ENCODE results near the gene HOXD9.

DNA sequence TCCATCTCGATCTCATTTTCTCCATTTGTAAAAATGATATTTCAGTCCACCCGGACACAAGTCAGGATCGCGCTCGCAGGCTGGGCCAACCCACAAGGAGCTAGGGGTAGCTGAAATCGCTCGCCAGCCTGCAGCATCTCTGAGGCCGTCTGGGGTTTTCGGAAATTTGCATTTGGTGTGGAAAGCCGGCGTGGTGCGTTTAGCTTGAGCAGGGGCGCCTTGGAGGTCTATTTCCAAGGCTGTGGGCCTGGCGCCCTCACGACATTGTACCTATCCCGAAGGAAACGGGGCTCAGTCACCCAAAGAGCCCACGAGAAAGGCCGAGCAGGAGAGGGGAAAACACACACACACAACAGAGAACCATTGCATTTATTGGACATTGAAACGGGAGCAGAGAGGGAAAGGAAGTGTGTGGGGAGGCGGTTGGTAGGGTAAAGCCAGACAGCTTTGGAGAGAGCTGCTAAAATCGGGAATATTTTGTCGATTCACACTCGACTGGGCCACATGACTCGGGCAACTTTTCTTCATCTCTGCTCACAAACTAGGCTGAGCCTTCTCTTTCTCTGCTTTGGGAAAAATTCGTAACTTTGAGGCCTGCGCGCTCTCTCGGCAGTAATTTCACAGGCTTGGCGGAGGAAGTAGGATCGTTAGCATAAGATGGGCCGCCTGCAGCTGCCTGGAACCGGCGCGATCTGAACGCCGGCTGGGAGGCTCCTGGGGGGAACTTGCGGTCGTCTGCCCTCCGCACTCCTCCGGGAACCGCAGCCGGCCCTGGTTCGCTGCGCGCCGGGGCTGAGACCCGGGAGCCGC is 5.9 kb downstream of the HOXD9 start:
- TF ChIP-seq, protein P1, sequence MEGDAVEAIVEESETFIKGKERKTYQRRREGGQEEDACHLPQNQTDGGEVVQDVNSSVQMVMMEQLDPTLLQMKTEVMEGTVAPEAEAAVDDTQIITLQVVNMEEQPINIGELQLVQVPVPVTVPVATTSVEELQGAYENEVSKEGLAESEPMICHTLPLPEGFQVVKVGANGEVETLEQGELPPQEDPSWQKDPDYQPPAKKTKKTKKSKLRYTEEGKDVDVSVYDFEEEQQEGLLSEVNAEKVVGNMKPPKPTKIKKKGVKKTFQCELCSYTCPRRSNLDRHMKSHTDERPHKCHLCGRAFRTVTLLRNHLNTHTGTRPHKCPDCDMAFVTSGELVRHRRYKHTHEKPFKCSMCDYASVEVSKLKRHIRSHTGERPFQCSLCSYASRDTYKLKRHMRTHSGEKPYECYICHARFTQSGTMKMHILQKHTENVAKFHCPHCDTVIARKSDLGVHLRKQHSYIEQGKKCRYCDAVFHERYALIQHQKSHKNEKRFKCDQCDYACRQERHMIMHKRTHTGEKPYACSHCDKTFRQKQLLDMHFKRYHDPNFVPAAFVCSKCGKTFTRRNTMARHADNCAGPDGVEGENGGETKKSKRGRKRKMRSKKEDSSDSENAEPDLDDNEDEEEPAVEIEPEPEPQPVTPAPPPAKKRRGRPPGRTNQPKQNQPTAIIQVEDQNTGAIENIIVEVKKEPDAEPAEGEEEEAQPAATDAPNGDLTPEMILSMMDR (IDR thresholded peaks at IDR 0.05) = no peak
- TF ChIP-seq POLR2A (IDR thresholded peaks at IDR 0.05) = no peak
